Skeletal muscle satellite cell (primary cell): Measurements from ENCODE around the gene COPG2.

Source experiments
- H3K27me3 ChIP-seq: 2 replicates; pipeline ENCODE4 v1.7.0; 2013; ENCODE audit warnings: low read length; ENCODE audit not compliant: control insufficient read depth, insufficient read depth
- H3K36me3 ChIP-seq: 2 replicates; pipeline ENCODE4 v1.7.0; 2013; ENCODE audit warnings: mild to moderate bottlenecking, control low read depth, low read length; ENCODE audit not compliant: insufficient read depth
- H3K4me1 ChIP-seq: 2 replicates; pipeline ENCODE4 v1.7.0; 2013; ENCODE audit warnings: low read length; ENCODE audit not compliant: control insufficient read depth, insufficient read depth
- H3K4me2 ChIP-seq: 2 replicates; pipeline ENCODE4 v1.7.0; 2013; ENCODE audit warnings: mild to moderate bottlenecking, low read length
- H3K4me3 ChIP-seq: 2 replicates; pipeline ENCODE4 v1.7.0; 2013; ENCODE audit warnings: low read length
- H3K9ac ChIP-seq: 2 replicates; pipeline ENCODE4 v1.7.0; 2013; ENCODE audit warnings: mild to moderate bottlenecking, low read depth, low read length, moderate library complexity
- H3K9me3 ChIP-seq: replicated peaks from 2 replicates; pipeline ENCODE4 v1.7.0; 2013; ENCODE audit warnings: mild to moderate bottlenecking, control low read depth, low read length

Gene COPG2

GRCh38 chr7:130689683-130690082 is 21.1 kb upstream of the COPG2 start:
- Histone ChIP-seq H3K4me3 (no peak overlapping the region), H3K4me1 (no peaks in the 10 kb centered on the region), H3K36me3 (no peaks in the 10 kb centered on the region), H3K9me3 (no peaks in the 10 kb centered on the region), H3K4me2 (no peak overlapping the region), H3K9ac (no peak overlapping the region), H3K27me3 (peaks cover 21% of the 10 kb centered on the region)

GRCh38 chr7:130683026-130683425 is 14.5 kb upstream of the COPG2 start:
- H3K4me3 ChIP-seq: no peak overlapping the region
- no peak overlapping the region for H3K9ac ChIP-seq
- H3K36me3 ChIP-seq: no peaks in the 10 kb centered on the region
- H3K4me2 ChIP-seq: no peak overlapping the region
- no peaks in the 10 kb centered on the region for H3K4me1 ChIP-seq
- H3K9me3 ChIP-seq: no peaks in the 10 kb centered on the region
- peaks cover 33% of the 10 kb centered on the region for H3K27me3 ChIP-seq

- H3K4me3 ChIP-seq: no peak overlapping the region
- no peak overlapping the region for H3K9ac ChIP-seq
- H3K27me3 ChIP-seq: peaks cover 10% of the 10 kb centered on the region
- no peaks in the 10 kb centered on the region for H3K4me1 ChIP-seq
- no peaks in the 10 kb centered on the region for H3K9me3 ChIP-seq
- H3K36me3 ChIP-seq: no peaks in the 10 kb centered on the region
- no peak overlapping the region for H3K4me2 ChIP-seq
These were observed 5.9 kb upstream of the COPG2 start for GRCh38 chr7:130674456-130674855.

GRCh38 chr7:130673066-130673465 is 4.5 kb upstream of the COPG2 start:
- no peaks in the 10 kb centered on the region for H3K4me1 ChIP-seq
- H3K9ac ChIP-seq: no peak overlapping the region
- no peak overlapping the region for H3K4me3 ChIP-seq
- H3K36me3 ChIP-seq: no peaks in the 10 kb centered on the region
- H3K27me3 ChIP-seq: peaks cover 10% of the 10 kb centered on the region
- no peak overlapping the region for H3K4me2 ChIP-seq
- H3K9me3 ChIP-seq: no peaks in the 10 kb centered on the region

- H3K4me3 ChIP-seq: no peak overlapping the region
- peaks cover 10% of the 10 kb centered on the region for H3K27me3 ChIP-seq
- H3K4me2 ChIP-seq: no peak overlapping the region
- H3K36me3 ChIP-seq: no peaks in the 10 kb centered on the region
- no peaks in the 10 kb centered on the region for H3K9me3 ChIP-seq
- H3K9ac ChIP-seq: no peak overlapping the region
- no peaks in the 10 kb centered on the region for H3K4me1 ChIP-seq
These were observed 3.6 kb upstream of the COPG2 start for GRCh38 chr7:130672146-130672545.

GRCh38 chr7:130669085-130669700 is 645 bp upstream of the COPG2 start:
- H3K9ac ChIP-seq: peak overlapping the region; percentile 87
- peak overlapping the region; percentile 94 for H3K4me2 ChIP-seq

GRCh38 chr7:130667593-130668257 is 823 bp downstream of the COPG2 start:
- no peaks in the 10 kb centered on the region for H3K9me3 ChIP-seq
- peak overlapping the region; percentile 94 for H3K4me2 ChIP-seq
- H3K4me3 ChIP-seq: peak overlapping the region; percentile 89
- H3K4me1 ChIP-seq: no peaks in the 10 kb centered on the region
- H3K9ac ChIP-seq: peak overlapping the region; percentile 87
- H3K27me3 ChIP-seq: peaks cover 3% of the 10 kb centered on the region
- H3K36me3 ChIP-seq: peaks cover under 1% of the 10 kb centered on the region

More at GRCh38 chr7:130669085-130669700, 645 bp upstream of the COPG2 start:
- Histone ChIP-seq H3K27me3 (peaks cover 10% of the 10 kb centered on the region), H3K4me1 (no peaks in the 10 kb centered on the region), H3K9me3 (no peaks in the 10 kb centered on the region), H3K36me3 (no peaks in the 10 kb centered on the region), H3K4me3 (peak overlapping the region; percentile 89)

GRCh38 chr7:130662426-130662825 is 6.1 kb downstream of the COPG2 start:
- no peaks in the 10 kb centered on the region for H3K27me3 ChIP-seq
- H3K4me3 ChIP-seq: no peak overlapping the region
- H3K4me1 ChIP-seq: no peaks in the 10 kb centered on the region
- H3K36me3 ChIP-seq: peaks cover 17% of the 10 kb centered on the region
- no peak overlapping the region for H3K4me2 ChIP-seq
- H3K9me3 ChIP-seq: no peaks in the 10 kb centered on the region
- no peak overlapping the region for H3K9ac ChIP-seq

GRCh38 chr7:130655286-130655685 is 13.3 kb downstream of the COPG2 start:
- Histone ChIP-seq H3K36me3 (no peaks in the 10 kb centered on the region), H3K4me3 (no peak overlapping the region), H3K4me2 (no peak overlapping the region), H3K9ac (no peak overlapping the region), H3K4me1 (no peaks in the 10 kb centered on the region), H3K27me3 (no peaks in the 10 kb centered on the region), H3K9me3 (no peaks in the 10 kb centered on the region)

- Histone ChIP-seq H3K4me1 (no peaks in the 10 kb centered on the region), H3K4me2 (no peak overlapping the region), H3K9me3 (no peaks in the 10 kb centered on the region), H3K9ac (no peak overlapping the region), H3K4me3 (no peak overlapping the region), H3K27me3 (no peaks in the 10 kb centered on the region), H3K36me3 (no peaks in the 10 kb centered on the region)
These were observed 13.7 kb downstream of the COPG2 start for GRCh38 chr7:130654850-130655249.

- no peak overlapping the region for H3K9ac ChIP-seq
- H3K36me3 ChIP-seq: no peaks in the 10 kb centered on the region
- no peaks in the 10 kb centered on the region for H3K4me1 ChIP-seq
- no peak overlapping the region for H3K4me2 ChIP-seq
- no peaks in the 10 kb centered on the region for H3K27me3 ChIP-seq
- no peak overlapping the region for H3K4me3 ChIP-seq
- no peaks in the 10 kb centered on the region for H3K9me3 ChIP-seq
These were observed 17.9 kb downstream of the COPG2 start for GRCh38 chr7:130650611-130651120.
